GM21367 (cell line): Measurements from ENCODE around the gene SELENOO.

ENCODE experiments used
- ATAC-seq: cut with Tn5 transposase; IDR thresholded peaks from one replicate; pipeline ENCODE4 v1.9.1; 2021; ENCODE audit not compliant: unreplicated experiment

SELENOO gene

GRCh38 chr22:50184004-50184901, 16.6 kb upstream of the SELENOO start:
- ATAC-seq = no peak

GRCh38 chr22:50184902-50185374, 15.9 kb upstream of the SELENOO start:
- ATAC-seq = no peak

DNA sequence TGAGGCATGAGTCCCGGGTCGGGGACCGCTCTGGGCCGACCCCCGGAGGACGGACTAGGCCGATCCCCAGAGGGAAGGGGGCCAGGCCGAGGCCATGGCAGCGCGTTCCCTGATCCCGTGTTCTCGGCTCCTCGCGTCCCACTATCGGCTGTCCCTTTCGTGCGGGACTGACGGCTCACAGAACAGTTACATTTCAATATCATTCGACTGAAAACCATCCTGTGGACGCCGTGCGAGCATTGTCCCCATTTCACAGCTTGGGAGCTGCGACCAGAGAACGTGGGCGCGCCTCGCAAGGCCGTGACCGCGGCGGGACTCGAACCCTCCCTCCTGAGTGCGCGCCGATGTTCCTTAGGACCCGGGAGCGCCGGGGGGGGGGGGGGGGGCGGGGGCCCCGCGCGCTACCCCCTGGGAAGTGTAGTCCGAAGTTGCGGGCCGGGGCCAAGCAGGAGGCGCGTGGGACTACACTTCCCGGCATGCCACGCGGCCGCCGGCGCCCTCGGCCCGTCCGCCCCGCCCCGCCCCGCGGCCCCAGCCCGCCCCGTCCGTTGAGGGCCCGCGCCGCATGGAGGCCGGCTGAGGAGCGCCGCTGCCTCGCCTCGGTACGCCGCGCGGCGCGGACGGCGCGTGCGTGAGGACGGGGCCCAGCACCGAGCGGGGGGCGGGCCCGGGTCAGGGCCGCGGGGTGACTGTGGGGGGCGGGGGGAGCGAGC, 15.3 kb upstream of the SELENOO start, which contains the start of gene TRABD:
Gene TRABD (plus strand): TSS at position 539 of the 713 bp plus-strand sequence. CDS start 7,148 bp downstream, outside the sequence.
- no peak for ATAC-seq

DNA sequence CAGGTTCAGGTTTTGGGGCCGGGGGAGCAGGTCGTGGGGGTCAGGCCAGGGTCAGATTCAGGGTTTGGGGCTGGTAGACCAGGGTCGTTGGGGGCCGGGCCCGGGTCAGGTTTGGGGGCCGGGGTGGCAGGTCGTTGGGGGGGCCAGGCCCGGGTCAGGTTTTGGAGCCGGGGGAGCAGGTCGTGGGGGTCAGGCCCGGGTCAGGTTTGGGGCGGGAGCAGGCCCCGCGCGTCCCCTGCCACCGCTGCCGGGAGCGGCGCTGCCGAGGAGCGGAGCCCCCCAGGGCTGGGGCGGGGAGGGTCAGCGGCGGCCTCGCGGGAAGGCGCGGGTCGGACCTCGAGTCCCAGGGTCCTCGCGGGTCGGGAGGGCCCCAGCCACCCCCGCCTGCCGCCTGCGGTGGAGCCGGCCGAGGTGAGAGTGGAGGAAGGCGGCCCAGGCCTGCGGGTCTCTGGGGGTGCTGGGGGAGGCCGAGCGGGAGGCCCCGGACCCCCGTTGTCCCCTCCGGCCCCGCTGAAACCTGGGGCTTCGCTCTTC, 14.6 kb upstream of the SELENOO start:
- no peak for ATAC-seq

- ATAC-seq = no peak
Measured at GRCh38 chr22:50186761-50187523, 13.9 kb upstream of the SELENOO start.

GRCh38 chr22:50188356-50188755, 12.5 kb upstream of the SELENOO start:
- ATAC-seq = no peak

- no peak for ATAC-seq
Measured at GRCh38 chr22:50189184-50189848, 11.5 kb upstream of the SELENOO start.

DNA sequence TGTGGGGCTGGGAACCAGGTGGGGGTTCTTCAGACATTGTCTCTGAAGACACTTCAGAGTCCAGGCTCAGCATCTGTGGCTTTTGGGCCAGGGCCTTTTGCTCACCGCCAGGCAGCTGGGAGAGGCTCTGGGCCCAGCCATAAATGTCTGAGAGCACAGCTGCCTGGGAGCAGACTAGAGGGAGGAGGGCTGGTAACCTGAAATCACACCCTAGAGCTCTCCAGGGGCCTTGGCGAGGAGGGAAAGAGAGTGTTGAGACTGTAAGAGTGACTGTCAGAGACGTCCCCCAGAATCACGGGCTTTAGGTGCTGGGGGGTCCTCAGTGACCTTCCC, 11.0 kb upstream of the SELENOO start:
- ATAC-seq = no peak

- peak; percentile 33 for ATAC-seq
Measured at GRCh38 chr22:50190182-50190940, 10.4 kb upstream of the SELENOO start.

DNA sequence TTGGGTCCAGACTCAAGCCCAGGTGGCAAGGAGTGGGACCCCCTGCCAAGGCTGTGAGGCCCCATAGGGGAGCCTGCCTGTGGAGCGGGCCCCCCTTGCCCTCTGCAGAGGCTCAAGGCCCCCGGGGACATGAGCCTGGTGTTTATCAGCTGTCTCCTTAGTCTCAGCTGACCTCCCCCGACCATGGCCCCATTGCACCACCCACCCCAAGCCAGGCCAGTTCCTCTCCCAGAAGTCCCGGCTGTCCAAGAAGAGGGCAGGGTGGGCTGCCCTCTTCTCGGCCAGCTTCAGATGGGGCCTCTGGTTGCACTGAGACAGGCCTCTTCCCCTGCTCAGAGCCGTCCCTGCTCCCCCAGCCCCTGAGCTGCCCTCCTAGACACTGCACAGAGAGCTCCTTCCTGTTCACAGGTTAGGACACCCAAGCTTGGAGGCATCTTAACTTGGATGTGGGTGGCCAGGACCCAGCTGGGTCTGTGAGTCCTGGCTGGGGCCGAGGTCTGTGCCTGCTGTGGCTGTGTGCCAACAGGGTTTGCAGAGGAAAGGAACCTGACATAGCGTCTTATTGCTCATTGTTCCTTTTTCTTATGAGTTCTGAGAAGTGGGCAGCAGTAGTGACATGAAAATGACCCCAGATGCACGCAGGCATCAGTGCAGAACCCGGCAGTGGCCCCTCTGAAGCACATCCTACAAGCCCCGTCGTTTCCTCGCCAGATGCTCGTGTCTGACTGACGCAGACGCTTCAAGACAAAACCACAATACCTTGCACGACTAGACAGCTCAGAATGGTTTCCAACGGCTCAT, 9.7 kb upstream of the SELENOO start:
- ATAC-seq = no peak

GRCh38 chr22:50192436-50193204, 8.2 kb upstream of the SELENOO start:
- ATAC-seq = no peak

DNA sequence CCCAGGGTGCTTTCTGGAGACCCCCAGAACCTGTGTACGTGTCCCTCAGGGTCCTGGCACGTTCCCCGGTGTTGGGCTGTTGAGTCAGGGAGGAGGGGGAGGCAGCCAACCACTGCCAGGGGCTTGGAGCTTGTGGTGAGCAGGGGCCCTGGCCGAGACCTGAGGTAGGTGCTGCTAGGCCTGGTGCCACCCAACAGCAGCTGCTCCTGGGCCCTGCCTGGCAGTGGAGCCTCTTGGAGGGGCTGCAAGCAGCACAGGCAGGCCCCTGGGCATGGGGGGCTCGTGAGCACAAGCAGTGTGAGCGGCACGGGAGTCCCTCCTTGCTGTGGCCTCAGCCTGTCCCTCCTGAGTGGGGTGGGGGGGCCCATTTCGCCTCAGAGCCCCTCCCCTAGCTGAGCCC, 7.2 kb upstream of the SELENOO start:
- no peak for ATAC-seq

DNA sequence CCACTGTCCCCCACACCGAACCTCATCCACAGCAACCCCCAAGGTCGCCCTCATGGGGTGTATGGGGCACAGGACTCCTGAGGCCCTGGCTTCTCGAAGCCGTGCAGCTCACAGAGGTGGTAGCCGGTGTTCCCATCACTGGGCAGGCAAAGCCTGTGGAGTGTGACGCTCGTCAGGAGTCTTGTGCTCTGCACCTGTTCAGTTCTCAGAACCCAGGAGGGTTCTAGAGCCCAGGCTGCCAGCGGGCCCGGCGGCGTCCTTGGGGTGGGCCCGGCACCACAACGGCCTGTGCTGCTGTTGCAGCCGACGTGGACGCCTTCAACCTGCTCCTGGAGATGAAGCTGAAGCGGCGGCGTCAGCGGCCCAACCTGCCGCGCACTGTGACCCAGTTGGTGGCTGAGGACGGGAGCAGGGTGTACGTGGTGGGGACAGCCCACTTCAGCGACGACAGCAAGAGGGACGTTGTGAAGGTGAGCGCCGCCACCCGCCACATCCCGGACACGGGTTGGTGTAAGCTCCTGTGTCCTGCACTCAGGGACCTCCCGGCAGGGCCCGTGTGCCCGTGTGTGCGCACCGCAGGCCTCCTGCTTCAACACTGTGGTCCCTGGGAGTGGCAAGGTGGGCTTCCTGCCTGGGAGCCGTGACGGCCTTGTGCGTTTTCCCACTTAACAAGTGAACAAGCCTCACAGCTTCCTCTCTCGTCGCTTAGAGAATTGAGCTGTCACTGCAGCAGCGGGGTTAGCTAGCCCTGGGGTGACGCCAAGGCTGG, 6.6 kb upstream of the SELENOO start:
- ATAC-seq = no peak

GRCh38 chr22:50196256-50196655, 4.6 kb upstream of the SELENOO start:
- no peak for ATAC-seq

DNA sequence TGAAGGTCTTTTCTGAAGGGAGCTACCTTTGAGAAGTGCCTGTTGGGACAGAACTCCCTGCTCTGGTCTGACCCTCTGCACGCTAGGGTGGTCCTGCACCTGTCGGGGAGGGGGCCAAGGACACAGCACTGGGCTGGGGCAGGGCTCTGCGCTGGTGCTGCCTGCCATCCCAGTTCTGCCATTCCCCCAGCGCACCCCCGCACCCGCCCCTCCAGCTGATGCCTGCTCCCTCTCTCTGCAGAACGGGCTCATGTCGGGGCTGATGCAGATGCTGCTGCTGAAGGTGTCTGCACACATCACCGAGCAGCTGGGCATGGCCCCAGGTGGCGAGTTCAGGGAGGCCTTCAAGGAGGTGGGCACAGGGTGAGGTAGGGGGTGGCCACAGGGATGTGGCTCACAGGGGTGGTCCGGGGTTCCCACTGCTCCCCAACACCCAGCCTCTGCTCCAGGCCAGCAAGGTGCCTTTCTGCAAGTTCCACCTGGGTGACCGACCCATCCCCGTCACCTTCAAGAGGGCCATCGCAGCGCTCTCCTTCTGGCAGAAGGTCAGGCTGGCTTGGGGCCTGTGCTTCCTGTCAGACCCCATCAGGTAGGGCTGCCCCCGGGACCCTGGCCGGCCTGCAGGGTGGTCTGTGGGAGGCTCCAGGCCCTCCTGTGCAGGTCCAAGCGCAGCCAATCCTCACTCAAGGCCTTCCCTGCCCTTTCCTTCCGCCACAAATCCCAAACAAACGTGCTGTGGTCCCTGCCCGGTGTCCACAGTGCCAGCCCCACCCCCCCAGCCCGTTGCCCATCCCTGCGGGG, 3.6 kb upstream of the SELENOO start:
- ATAC-seq = no peak

GRCh38 chr22:50197856-50198623, 2.8 kb upstream of the SELENOO start:
- ATAC-seq = no peak
